Transverse colon (tissue), 4 donors: ENCODE data around the gene KIAA2012. TPM values are rescaled to one million over a fixed set of nuclear protein-coding genes. Genes with fewer than 3 reads are reported as not detected.

Experiments
- DNase-seq: peaks from one replicate; pipeline ENCODE4 v3.0.0-alpha.2; 2019
- H3K27ac ChIP-seq, 4 donors: fragments of 200-600 bp; sonication (generic); 2 replicates each; pipeline ENCODE4 v1.5.1; 2016 to 2018; ENCODE audit warnings: inconsistent platforms in 4 of 4
- H3K27me3 ChIP-seq: fragments of 200-600 bp; sonication (generic); 2 replicates; pipeline ENCODE4 v1.5.1; 2017; ENCODE audit warnings: inconsistent platforms
- H3K36me3 ChIP-seq, 4 donors: fragments of 200-600 bp; sonication (generic); 2 replicates each; pipeline ENCODE4 v1.5.1; 2017 to 2019; ENCODE audit warnings: inconsistent platforms in 4 of 4
- H3K4me1 ChIP-seq, 4 donors: fragments of 200-600 bp; sonication (generic); 2 replicates each; pipeline ENCODE4 v1.5.1; 2017 to 2020; ENCODE audit warnings: inconsistent platforms in 4 of 4
- H3K4me3 ChIP-seq, 4 donors: fragments of 200-600 bp; sonication (generic); 1 replicate in 1 of 4; 2 replicates in 3 of 4; pipeline versions ENCODE4 v1.5.1 to v1.6.1; 2017 to 2019; ENCODE audit warnings: inconsistent platforms in 4 of 4
- H3K9me3 ChIP-seq, 2 donors: fragments of 200-600 bp; sonication (generic); 2 replicates each; pipeline ENCODE4 v1.5.1; 2017 to 2019; ENCODE audit warnings: inconsistent platforms in 2 of 2
- EP300 ChIP-seq: sonication (generic); formaldehyde crosslinking; IDR thresholded peaks from one replicate; pipeline ENCODE4 v1.6.1; 2017; ENCODE audit warnings: antibody characterized with exemption, low read depth
- POLR2A ChIP-seq: fragments of 450-650 bp; IDR thresholded peaks from one replicate; pipeline ENCODE4 v1.6.1; 2016; ENCODE audit warnings: antibody characterized with exemption, mild to moderate bottlenecking, moderate library complexity
- POLR2AphosphoS5 ChIP-seq, 3 donors: sonication (generic); formaldehyde crosslinking; IDR thresholded peaks; one replicate each; pipeline ENCODE4 v1.6.1; 2016; ENCODE audit warnings: antibody characterized with exemption in 3 of 3
- WGBS, 2 donors: methylation state at CpG; one replicate each; pipeline ENCODE4 v1.1.5; 2018; ENCODE audit warnings: low coverage in 1 of 2; 5-methylcytosine and 5-hydroxymethylcytosine counted together
- in situ Hi-C, 4 donors: fragments of 200-750 bp; cut with MboI; loops; one replicate each; pipeline versions ENCODE4 v1.15.0 to v1.15.1; 2017; ENCODE audit warnings: low sequenced_read_pairs in 3 of 4, low pct_ligation_motif_present in 1 of 4, low pct_unique_long_range_greater_than_20kb in 1 of 4
- intact Hi-C: fragments of 100-400 bp; cut with DNase I; formaldehyde crosslinking; loops from one replicate; pipeline ENCODE4 v1.15.1; 2023; ENCODE audit warnings: low total_unique reads
- total RNA-seq, 4 donors: library from RNA; depleted of rRNA; stranded (reverse); fragments of >200 nt; gene quantifications; one replicate each; pipeline ENCODE4 v1.1.0, GENCODE V29; 2016
- TF ChIP-seq, protein P1 (sequence below), 5 experiments: fragments of 200-600 bp in 3 of 5; fragments of 450-650 bp in 2 of 5; sonication (generic) in 3 of 5; IDR thresholded peaks; 1 replicate in 2 of 5; 2 replicates in 3 of 5; pipeline ENCODE4 v1.5.1; 2016 to 2017; ENCODE audit warnings: antibody characterized with exemption in 5 of 5, inconsistent platforms in 3 of 5, mild to moderate bottlenecking in 2 of 5, moderate library complexity in 1 of 5

KIAA2012 gene
- total RNA-seq, 4 donors from 2014 or later, result not detected

DNA sequence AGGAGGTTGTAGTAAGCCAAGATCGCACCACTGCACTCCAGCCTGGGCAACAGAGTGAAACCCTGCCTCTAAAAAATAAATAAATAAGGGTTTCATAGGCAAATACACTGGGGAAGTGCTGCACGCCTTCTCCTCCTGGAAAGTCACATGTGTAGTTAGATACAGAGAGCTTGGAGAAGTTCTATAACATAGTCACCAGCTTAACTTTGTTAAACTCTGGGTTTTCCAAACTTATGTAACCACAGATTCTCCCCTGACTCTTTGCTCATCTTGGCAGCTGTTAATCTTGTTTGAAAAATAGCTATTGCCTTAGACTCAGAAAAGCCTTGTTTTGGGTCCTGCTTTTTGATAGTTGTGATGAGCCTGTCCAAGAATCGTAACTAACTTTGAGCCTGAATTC, 25.2 kb downstream of the KIAA2012 start:
- Histone ChIP-seq H3K36me3 (no peaks in the 10 kb centered on the region), H3K4me3 (no peak overlapping the region), H3K27me3 (no peaks in the 10 kb centered on the region), H3K4me1 (no peaks in the 10 kb centered on the region), H3K9me3 (no peaks in the 10 kb centered on the region), H3K27ac (no peak overlapping the region)
- no peak for TF ChIP-seq POLR2A
- TF ChIP-seq EP300, result no peak
- no peak for TF ChIP-seq POLR2AphosphoS5 (IDR thresholded peaks at IDR 0.05)
- TF ChIP-seq, protein P1, sequence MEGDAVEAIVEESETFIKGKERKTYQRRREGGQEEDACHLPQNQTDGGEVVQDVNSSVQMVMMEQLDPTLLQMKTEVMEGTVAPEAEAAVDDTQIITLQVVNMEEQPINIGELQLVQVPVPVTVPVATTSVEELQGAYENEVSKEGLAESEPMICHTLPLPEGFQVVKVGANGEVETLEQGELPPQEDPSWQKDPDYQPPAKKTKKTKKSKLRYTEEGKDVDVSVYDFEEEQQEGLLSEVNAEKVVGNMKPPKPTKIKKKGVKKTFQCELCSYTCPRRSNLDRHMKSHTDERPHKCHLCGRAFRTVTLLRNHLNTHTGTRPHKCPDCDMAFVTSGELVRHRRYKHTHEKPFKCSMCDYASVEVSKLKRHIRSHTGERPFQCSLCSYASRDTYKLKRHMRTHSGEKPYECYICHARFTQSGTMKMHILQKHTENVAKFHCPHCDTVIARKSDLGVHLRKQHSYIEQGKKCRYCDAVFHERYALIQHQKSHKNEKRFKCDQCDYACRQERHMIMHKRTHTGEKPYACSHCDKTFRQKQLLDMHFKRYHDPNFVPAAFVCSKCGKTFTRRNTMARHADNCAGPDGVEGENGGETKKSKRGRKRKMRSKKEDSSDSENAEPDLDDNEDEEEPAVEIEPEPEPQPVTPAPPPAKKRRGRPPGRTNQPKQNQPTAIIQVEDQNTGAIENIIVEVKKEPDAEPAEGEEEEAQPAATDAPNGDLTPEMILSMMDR (IDR thresholded peaks at IDR 0.05), result no peak
- 84 to 89% methylated on average over 3 of the region's 3 CpGs for WGBS, 2 donors
- no peak for DNase-seq
- intact Hi-C loops (no loop called here), in situ Hi-C loops (no loop called here)

DNA sequence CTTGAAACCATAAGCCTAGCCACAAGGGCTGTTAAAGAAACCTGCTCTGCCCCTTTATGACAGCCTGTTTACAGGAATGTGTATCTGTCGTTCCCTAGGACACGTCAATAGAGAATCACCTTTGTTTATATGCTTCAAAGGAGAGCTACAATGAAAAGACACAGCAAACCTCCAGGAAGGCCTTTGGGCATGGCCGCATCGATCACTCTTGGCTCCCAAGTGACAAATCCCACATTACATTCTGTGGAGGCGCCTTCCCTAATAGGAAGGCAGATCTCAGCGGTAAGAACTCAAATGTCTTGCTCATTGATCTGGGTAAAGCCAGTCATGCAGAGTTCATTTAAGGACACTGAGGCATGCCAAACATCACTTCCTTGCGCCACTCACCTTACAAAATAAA, 26.5 kb downstream of the KIAA2012 start:
- no peaks in the 10 kb centered on the region for H3K36me3 ChIP-seq
- no peak for TF ChIP-seq POLR2A
- no peak for TF ChIP-seq EP300
- TF ChIP-seq, protein P1 (IDR thresholded peaks at IDR 0.05), result no peak
- no peak for TF ChIP-seq POLR2AphosphoS5 (IDR thresholded peaks at IDR 0.05)
- in situ Hi-C loops (no loop called here), intact Hi-C loops (no loop called here)
- H3K4me1 ChIP-seq, result no peaks in the 10 kb centered on the region
- H3K27ac ChIP-seq, result no peak overlapping the region
- H3K9me3 ChIP-seq, result no peaks in the 10 kb centered on the region
- DNase-seq, result no peak
- no peak overlapping the region for H3K4me3 ChIP-seq
- H3K27me3 ChIP-seq, result no peaks in the 10 kb centered on the region
- 48 to 64% methylated on average over 6 to 7 of the region's 7 CpGs for WGBS, 2 donors

DNA sequence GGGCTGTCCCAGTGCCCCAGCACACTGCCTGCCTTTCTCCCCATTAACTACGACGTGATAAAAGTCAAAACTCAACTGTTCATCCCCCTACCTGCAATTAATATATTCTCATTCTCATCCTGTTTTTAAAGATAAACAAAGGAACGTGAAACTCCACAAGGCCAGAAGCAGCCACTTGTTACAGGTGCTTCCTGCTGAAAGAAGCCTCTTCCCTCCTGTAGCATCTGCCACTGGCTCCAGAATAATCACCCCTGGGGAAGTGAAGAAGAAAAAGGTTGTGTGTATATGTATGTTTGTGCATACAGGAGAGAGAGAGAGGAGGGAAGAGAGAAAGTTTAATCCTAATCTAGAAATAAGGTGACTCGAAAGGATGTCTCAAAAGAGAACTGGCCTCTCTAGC, 27.1 kb downstream of the KIAA2012 start:
- Histone ChIP-seq H3K4me3 (no peak overlapping the region), H3K9me3 (no peaks in the 10 kb centered on the region), H3K4me1 (no peaks in the 10 kb centered on the region), H3K27ac (no peak overlapping the region), H3K27me3 (no peaks in the 10 kb centered on the region), H3K36me3 (no peaks in the 10 kb centered on the region)
- TF ChIP-seq POLR2AphosphoS5 (IDR thresholded peaks at IDR 0.05) (no peak), EP300 (no peak), POLR2A (no peak)
- TF ChIP-seq, protein P1 (IDR thresholded peaks at IDR 0.05), result no peak
- WGBS, 2 donors, result 72 to 80% methylated on average over 3 to 4 of the region's 4 CpGs
- no peak for DNase-seq
- in situ Hi-C loops (no loop called here), intact Hi-C loops (no loop called here)

DNA sequence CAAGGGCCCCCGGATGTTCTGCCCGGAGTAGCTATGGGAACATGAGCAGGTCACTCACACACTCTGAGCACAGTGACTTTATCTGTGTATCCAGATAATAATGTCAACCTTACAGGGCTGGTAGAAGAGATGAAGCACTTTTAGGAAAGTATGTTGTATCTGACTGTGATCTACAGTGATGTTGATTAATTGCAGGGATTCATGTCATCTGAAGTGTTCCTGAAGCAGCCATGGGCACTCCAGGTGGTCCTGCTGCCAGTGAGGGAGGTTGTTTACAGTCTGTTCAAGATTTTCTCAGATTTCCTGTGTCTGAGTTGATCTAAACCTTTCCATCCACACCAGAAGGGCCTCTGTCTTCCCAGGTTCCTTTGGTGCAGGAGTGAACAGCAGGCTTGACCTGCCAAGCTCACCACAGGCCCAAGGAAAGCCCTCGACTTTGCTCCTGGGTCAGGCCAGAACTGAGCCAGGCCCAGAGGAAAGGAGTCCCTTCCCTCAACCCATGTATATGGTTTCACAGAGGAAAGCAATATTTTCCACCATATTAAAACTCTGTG, 28.0 kb downstream of the KIAA2012 start:
- no peak overlapping the region for H3K4me3 ChIP-seq
- H3K9me3 ChIP-seq, result no peaks in the 10 kb centered on the region
- no peaks in the 10 kb centered on the region for H3K27me3 ChIP-seq
- WGBS, 2 donors, result 60 to 82% methylated on average over 1 to 3 of the region's 3 CpGs
- intact Hi-C loops, result no loop called here
- no peak overlapping the region for H3K27ac ChIP-seq
- TF ChIP-seq POLR2A, result no peak
- TF ChIP-seq EP300, result no peak
- in situ Hi-C loops, result no loop called here
- H3K4me1 ChIP-seq, result no peaks in the 10 kb centered on the region
- no peaks in the 10 kb centered on the region for H3K36me3 ChIP-seq
- no peak for DNase-seq

- no peaks in the 10 kb centered on the region for H3K9me3 ChIP-seq
- DNase-seq, result no peak
- WGBS, 2 donors, result 33 to 45% methylated on average over 2 to 4 of the region's 4 CpGs
- intact Hi-C loops, result no loop called here
- H3K4me1 ChIP-seq, result no peaks in the 10 kb centered on the region
- TF ChIP-seq EP300, result no peak
- TF ChIP-seq, protein P1 (IDR thresholded peaks at IDR 0.05), result no peak
- no peak for TF ChIP-seq POLR2AphosphoS5 (IDR thresholded peaks at IDR 0.05)
- no peak for TF ChIP-seq POLR2A
- in situ Hi-C loops, result no loop called here
- H3K4me3 ChIP-seq, result no peak overlapping the region
- H3K27ac ChIP-seq, result no peak overlapping the region
- no peaks in the 10 kb centered on the region for H3K36me3 ChIP-seq
- H3K27me3 ChIP-seq, result no peaks in the 10 kb centered on the region
Observed at GRCh38 chr2:202102425-202103000, 29.5 kb downstream of the KIAA2012 start.
